H54 (cell line): ENCODE data around the gene AMZ2.
"Not testable (repeated sequence)": the region's sequence is repeated elsewhere in the genome, so short reads cannot be mapped to it uniquely, and the experiment has no call there.

ENCODE experiments used
- DNase-seq: peaks from one replicate; pipeline ENCODE4 v3.0.0; 2011; ENCODE audit warnings: low spot score, mixed read lengths; ENCODE audit not compliant: insufficient read length
- FAIRE-seq: peaks from 3 replicates; lab custom pipeline; 2011; peaks lifted over from hg19 to GRCh38; lab: Jason Lieb, UNC
- POLR2A ChIP-seq: IDR thresholded peaks from 2 replicates; pipeline ENCODE4 v1.6.1; 2011; ENCODE audit warnings: low read depth, mild to moderate bottlenecking, low read length

Gene AMZ2

GRCh38 chr17:68238164-68238870 is 9.5 kb upstream of the AMZ2 start:
- TF ChIP-seq POLR2A: no peak
- DNase-seq (no peak), FAIRE-seq (no peak)

GRCh38 chr17:68238871-68239253 is 9.0 kb upstream of the AMZ2 start:
- no peak for TF ChIP-seq POLR2A
- DNase-seq (no peak), FAIRE-seq (no peak)

GRCh38 chr17:68239632-68240366 is 8.0 kb upstream of the AMZ2 start:
- no peak for TF ChIP-seq POLR2A
- no peak for FAIRE-seq
- DNase-seq: no peak

GRCh38 chr17:68246271-68247028 is 1.4 kb upstream of the AMZ2 start:
- DNase-seq (no peak), FAIRE-seq (no peak)
- no peak for TF ChIP-seq POLR2A

GRCh38 chr17:68248199-68248825 is 469 bp downstream of the AMZ2 start:
- TF ChIP-seq POLR2A: no peak
- no peak for DNase-seq
- no peak for FAIRE-seq

GRCh38 chr17:68248891-68249290 is 1.0 kb downstream of the AMZ2 start:
- FAIRE-seq: no peak
- no peak for DNase-seq
- TF ChIP-seq POLR2A: no peak

GRCh38 chr17:68249354-68249765 is 1.5 kb downstream of the AMZ2 start:
- DNase-seq (no peak), FAIRE-seq (no peak)
- TF ChIP-seq POLR2A: no peak

GRCh38 chr17:68253426-68253825 is 5.6 kb downstream of the AMZ2 start:
- not testable (repeated sequence) for DNase-seq, FAIRE-seq

GRCh38 chr17:68255151-68255550 is 7.3 kb downstream of the AMZ2 start:
- no peak for DNase-seq
- TF ChIP-seq POLR2A: no peak
- FAIRE-seq: no peak

GRCh38 chr17:68255731-68256538 is 8.1 kb downstream of the AMZ2 start:
- FAIRE-seq: no peak

GRCh38 chr17:68256701-68257100 is 8.9 kb downstream of the AMZ2 start:
- DNase-seq: not testable (repeated sequence)
- FAIRE-seq: peak; percentile 11

More at GRCh38 chr17:68255731-68256538, 8.1 kb downstream of the AMZ2 start:
- no peak for DNase-seq
- TF ChIP-seq POLR2A: no peak

- DNase-seq: no peak
- TF ChIP-seq POLR2A: no peak
- FAIRE-seq: no peak
These were observed 10.1 kb downstream of the AMZ2 start for GRCh38 chr17:68257934-68258333.

GRCh38 chr17:68258890-68259647 is 11.2 kb downstream of the AMZ2 start:
- DNase-seq, FAIRE-seq: not testable (repeated sequence)

- not testable (repeated sequence) for FAIRE-seq, DNase-seq
These were observed 11.8 kb downstream of the AMZ2 start for GRCh38 chr17:68259648-68259951.
